ENCODE measurements around the gene FMR1. TPM values are rescaled to one million over a fixed set of nuclear protein-coding genes. Genes with fewer than 3 reads are reported as not detected.

Gene FMR1
- total RNA-seq, 1 donor from 2014 or later: 29.7 TPM

GRCh38 chrX:147957291-147957690 lies 45.6 kb downstream of the FMR1 start:
- intact Hi-C loops (cut with DNase I): no loop called here
- Histone ChIP-seq H3K36me3 (no peaks in the 10 kb centered on the region), H3K4me3 (no peak overlapping the region), H3K27ac (no peak overlapping the region), H3K27me3 (no peaks in the 10 kb centered on the region), H3K9me3 (no peaks in the 10 kb centered on the region), H3K4me1 (no peaks in the 10 kb centered on the region)
- no peak for TF ChIP-seq POLR2A (IDR thresholded peaks at IDR 0.05)
- TF ChIP-seq, protein P1, sequence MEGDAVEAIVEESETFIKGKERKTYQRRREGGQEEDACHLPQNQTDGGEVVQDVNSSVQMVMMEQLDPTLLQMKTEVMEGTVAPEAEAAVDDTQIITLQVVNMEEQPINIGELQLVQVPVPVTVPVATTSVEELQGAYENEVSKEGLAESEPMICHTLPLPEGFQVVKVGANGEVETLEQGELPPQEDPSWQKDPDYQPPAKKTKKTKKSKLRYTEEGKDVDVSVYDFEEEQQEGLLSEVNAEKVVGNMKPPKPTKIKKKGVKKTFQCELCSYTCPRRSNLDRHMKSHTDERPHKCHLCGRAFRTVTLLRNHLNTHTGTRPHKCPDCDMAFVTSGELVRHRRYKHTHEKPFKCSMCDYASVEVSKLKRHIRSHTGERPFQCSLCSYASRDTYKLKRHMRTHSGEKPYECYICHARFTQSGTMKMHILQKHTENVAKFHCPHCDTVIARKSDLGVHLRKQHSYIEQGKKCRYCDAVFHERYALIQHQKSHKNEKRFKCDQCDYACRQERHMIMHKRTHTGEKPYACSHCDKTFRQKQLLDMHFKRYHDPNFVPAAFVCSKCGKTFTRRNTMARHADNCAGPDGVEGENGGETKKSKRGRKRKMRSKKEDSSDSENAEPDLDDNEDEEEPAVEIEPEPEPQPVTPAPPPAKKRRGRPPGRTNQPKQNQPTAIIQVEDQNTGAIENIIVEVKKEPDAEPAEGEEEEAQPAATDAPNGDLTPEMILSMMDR (IDR thresholded peaks at IDR 0.05): no peak
- no peak for TF ChIP-seq POLR2AphosphoS5 (IDR thresholded peaks at IDR 0.05; ENCODE audit: insufficient read depth in 1 of 2, low read depth in 1 of 2)
- no peak for DNase-seq (ENCODE audit: extremely low spot score in 2 of 2)

DNA sequence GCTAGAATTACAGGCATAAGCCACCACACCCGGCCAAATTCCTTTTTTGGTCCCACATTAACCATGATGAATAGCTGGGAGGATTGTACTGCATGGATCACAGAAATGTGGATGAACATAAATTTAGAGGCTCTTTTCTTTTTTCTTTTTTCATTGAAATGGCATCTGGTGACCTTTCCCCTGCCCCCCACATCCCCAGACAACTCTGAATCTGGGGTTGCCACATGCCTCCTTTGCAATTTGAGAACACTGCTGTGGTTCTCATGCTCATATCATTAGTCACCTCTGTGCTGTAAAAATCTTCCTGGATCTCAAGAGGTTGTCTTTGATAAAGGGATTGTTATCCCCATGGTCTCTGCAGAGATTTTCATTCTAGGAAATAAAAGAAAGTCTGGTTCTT lies 46.6 kb downstream of the FMR1 start:
- H3K4me3 ChIP-seq: no peak overlapping the region
- no peaks in the 10 kb centered on the region for H3K4me1 ChIP-seq
- H3K36me3 ChIP-seq: no peaks in the 10 kb centered on the region
- DNase-seq (ENCODE audit: extremely low spot score in 2 of 2): no peak
- H3K9me3 ChIP-seq: no peaks in the 10 kb centered on the region
- no peaks in the 10 kb centered on the region for H3K27me3 ChIP-seq
- no peak overlapping the region for H3K27ac ChIP-seq
- intact Hi-C loops (cut with DNase I): no loop called here
- TF ChIP-seq, protein P1 (IDR thresholded peaks at IDR 0.05): no peak
- TF ChIP-seq POLR2A (IDR thresholded peaks at IDR 0.05) (no peak), POLR2AphosphoS5 (IDR thresholded peaks at IDR 0.05; ENCODE audit: insufficient read depth in 1 of 2, low read depth in 1 of 2) (no peak)

GRCh38 chrX:147960722-147961121 lies 49.0 kb downstream of the FMR1 start:
- TF ChIP-seq POLR2A (IDR thresholded peaks at IDR 0.05): no peak
- TF ChIP-seq, protein P1 (IDR thresholded peaks at IDR 0.05): no peak
- no peak for TF ChIP-seq POLR2AphosphoS5 (IDR thresholded peaks at IDR 0.05; ENCODE audit: insufficient read depth in 1 of 2, low read depth in 1 of 2)
- H3K4me3 ChIP-seq: no peak overlapping the region
- no peaks in the 10 kb centered on the region for H3K27me3 ChIP-seq
- intact Hi-C loops (cut with DNase I): no loop called here
- H3K27ac ChIP-seq: no peak overlapping the region
- no peaks in the 10 kb centered on the region for H3K36me3 ChIP-seq
- no peak for DNase-seq (ENCODE audit: extremely low spot score in 2 of 2)
- no peaks in the 10 kb centered on the region for H3K4me1 ChIP-seq
- no peaks in the 10 kb centered on the region for H3K9me3 ChIP-seq

- Histone ChIP-seq H3K4me3 (no peak overlapping the region), H3K27ac (no peak overlapping the region), H3K4me1 (no peaks in the 10 kb centered on the region), H3K36me3 (no peaks in the 10 kb centered on the region), H3K9me3 (no peaks in the 10 kb centered on the region), H3K27me3 (no peaks in the 10 kb centered on the region)
- DNase-seq (ENCODE audit: extremely low spot score in 2 of 2): no peak
- intact Hi-C loops (cut with DNase I): no loop called here
- TF ChIP-seq POLR2A (IDR thresholded peaks at IDR 0.05) (no peak), POLR2AphosphoS5 (IDR thresholded peaks at IDR 0.05; ENCODE audit: insufficient read depth in 1 of 2, low read depth in 1 of 2) (no peak)
- TF ChIP-seq, protein P1 (IDR thresholded peaks at IDR 0.05): no peak
Observed at GRCh38 chrX:147962476-147962875, 50.8 kb downstream of the FMR1 start.

- TF ChIP-seq POLR2AphosphoS5 (IDR thresholded peaks at IDR 0.05; ENCODE audit: insufficient read depth in 1 of 2, low read depth in 1 of 2): no peak
- TF ChIP-seq POLR2A (IDR thresholded peaks at IDR 0.05): no peak
- TF ChIP-seq, protein P1 (IDR thresholded peaks at IDR 0.05): no peak
- H3K4me1 ChIP-seq: no peaks in the 10 kb centered on the region
- H3K4me3 ChIP-seq: no peak overlapping the region
- H3K27ac ChIP-seq: no peak overlapping the region
- no peaks in the 10 kb centered on the region for H3K9me3 ChIP-seq
- no peaks in the 10 kb centered on the region for H3K27me3 ChIP-seq
- no peaks in the 10 kb centered on the region for H3K36me3 ChIP-seq
- intact Hi-C loops (cut with DNase I): no loop called here
- DNase-seq (ENCODE audit: extremely low spot score in 2 of 2): no peak
Observed at GRCh38 chrX:147978931-147979330, 67.2 kb downstream of the FMR1 start.

Data from vagina (tissue), 2 donors.